ENCODE results near the gene CD9. TPM values are rescaled to one million over a fixed set of nuclear protein-coding genes. Genes with fewer than 3 reads are reported as not detected.

Gene CD9
- total RNA-seq, 2 donors from 2014 or later, result 249 to 300 TPM

- Histone ChIP-seq H3K36me3 (peaks cover 6% of the 10 kb centered on the region), H3K4me3 (peak overlapping the region; percentile 42), H3K4me1 (ENCODE audit: control insufficient read depth in 1 of 2, low read depth in 2 of 2) (peaks cover 75 to 98% of the 10 kb centered on the region in 2 donors), H3K27ac (peak overlapping the region; percentile 92 to 94), H3K27me3 (replicated peaks; ENCODE audit: insufficient read depth) (no peaks in the 10 kb centered on the region), H3K9me3 (no peaks in the 10 kb centered on the region)
- TF ChIP-seq CTCF (IDR thresholded peaks at IDR 0.05), result no peak
- ATAC-seq (ENCODE audit: insufficient number of reproducible peaks, low FRiP score, low read depth), result peak; percentile 45
- DNase-seq (ENCODE audit: low spot score), result peak; percentile 65
These were observed 25.9 kb downstream of the CD9 start for GRCh38 chr12:6226002-6226678.

- H3K4me1 ChIP-seq (ENCODE audit: control insufficient read depth in 1 of 2, low read depth in 2 of 2), result peaks cover 80 to 98% of the 10 kb centered on the region in 2 donors
These were observed 26.5 kb downstream of the CD9 start for GRCh38 chr12:6226679-6227051.

GRCh38 chr12:6228535-6229223 is 28.5 kb downstream of the CD9 start:
- DNase-seq (ENCODE audit: low spot score) (no peak), ATAC-seq (ENCODE audit: insufficient number of reproducible peaks, low FRiP score, low read depth) (no peak)
- H3K36me3 ChIP-seq, result peaks cover 6% of the 10 kb centered on the region
- no peak for TF ChIP-seq CTCF (IDR thresholded peaks at IDR 0.05)
- no peak overlapping the region for H3K4me3 ChIP-seq
- no peaks in the 10 kb centered on the region for H3K27me3 ChIP-seq (replicated peaks; ENCODE audit: insufficient read depth)
- no peaks in the 10 kb centered on the region for H3K9me3 ChIP-seq
- H3K27ac ChIP-seq, result peak overlapping the region; percentile 92 to 94
- peaks cover 87 to 98% of the 10 kb centered on the region in 2 donors for H3K4me1 ChIP-seq (ENCODE audit: control insufficient read depth in 1 of 2, low read depth in 2 of 2)

More at GRCh38 chr12:6226679-6227051, 26.5 kb downstream of the CD9 start:
- peaks cover 6% of the 10 kb centered on the region for H3K36me3 ChIP-seq
- TF ChIP-seq CTCF (IDR thresholded peaks at IDR 0.05), result no peak
- no peaks in the 10 kb centered on the region for H3K27me3 ChIP-seq (replicated peaks; ENCODE audit: insufficient read depth)
- H3K4me3 ChIP-seq, result peak overlapping the region; percentile 42
- DNase-seq (ENCODE audit: low spot score), result no peak
- peak overlapping the region; percentile 92 to 94 for H3K27ac ChIP-seq
- peak; percentile 3 for ATAC-seq (ENCODE audit: insufficient number of reproducible peaks, low FRiP score, low read depth)
- H3K9me3 ChIP-seq, result no peaks in the 10 kb centered on the region

- DNase-seq (ENCODE audit: low spot score), result peak; percentile 58
- H3K9me3 ChIP-seq, result no peaks in the 10 kb centered on the region
- no peaks in the 10 kb centered on the region for H3K27me3 ChIP-seq (replicated peaks; ENCODE audit: insufficient read depth)
- peak; percentile 44 for ATAC-seq (ENCODE audit: insufficient number of reproducible peaks, low FRiP score, low read depth)
- TF ChIP-seq CTCF (IDR thresholded peaks at IDR 0.05), result no peak
- H3K4me3 ChIP-seq, result peak overlapping the region; percentile 61
- peak overlapping the region; percentile 92 to 94 for H3K27ac ChIP-seq
- peaks cover 6% of the 10 kb centered on the region for H3K36me3 ChIP-seq
- peaks cover 84 to 98% of the 10 kb centered on the region in 2 donors for H3K4me1 ChIP-seq (ENCODE audit: control insufficient read depth in 1 of 2, low read depth in 2 of 2)
These were observed 29.3 kb downstream of the CD9 start for GRCh38 chr12:6229224-6230218.

All from thoracic aorta (tissue), 2 donors.